Measurements from ENCODE around the gene PRR18. TPM values are rescaled to one million over a fixed set of nuclear protein-coding genes. Genes with fewer than 3 reads are reported as not detected.

Gene PRR18
- total RNA-seq, 1 donor from 2014 or later = 0.14 TPM

DNA sequence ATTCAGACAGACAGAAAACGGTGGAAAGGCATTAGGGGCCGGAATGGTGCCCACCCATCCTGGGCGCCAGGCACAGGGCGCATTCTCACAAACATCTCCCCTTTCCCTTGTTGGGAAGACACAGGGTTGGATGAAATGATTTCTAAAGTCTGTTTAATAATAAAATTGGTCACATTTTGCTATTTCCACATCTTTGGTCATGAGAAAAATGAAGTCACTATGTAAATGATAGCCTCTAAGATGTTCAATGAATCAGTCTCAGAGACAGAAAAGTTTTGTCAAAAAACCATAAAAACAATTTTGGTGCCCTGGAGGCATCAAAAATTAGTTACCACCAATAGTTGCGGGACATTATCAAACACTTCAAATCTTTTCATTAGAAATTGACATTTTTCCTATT lies 40.7 kb downstream of the PRR18 start:
- no peaks in the 10 kb centered on the region for H3K36me3 Mint-ChIP-seq (ENCODE audit: low read depth, unreplicated experiment)
- no peaks in the 10 kb centered on the region for H3K36me3 ChIP-seq (ENCODE audit: insufficient read depth, low read length)
- TF ChIP-seq EZH2 (IDR thresholded peaks at IDR 0.05; ENCODE audit: insufficient read depth, low read length) = no peak
- TF ChIP-seq, protein P1, sequence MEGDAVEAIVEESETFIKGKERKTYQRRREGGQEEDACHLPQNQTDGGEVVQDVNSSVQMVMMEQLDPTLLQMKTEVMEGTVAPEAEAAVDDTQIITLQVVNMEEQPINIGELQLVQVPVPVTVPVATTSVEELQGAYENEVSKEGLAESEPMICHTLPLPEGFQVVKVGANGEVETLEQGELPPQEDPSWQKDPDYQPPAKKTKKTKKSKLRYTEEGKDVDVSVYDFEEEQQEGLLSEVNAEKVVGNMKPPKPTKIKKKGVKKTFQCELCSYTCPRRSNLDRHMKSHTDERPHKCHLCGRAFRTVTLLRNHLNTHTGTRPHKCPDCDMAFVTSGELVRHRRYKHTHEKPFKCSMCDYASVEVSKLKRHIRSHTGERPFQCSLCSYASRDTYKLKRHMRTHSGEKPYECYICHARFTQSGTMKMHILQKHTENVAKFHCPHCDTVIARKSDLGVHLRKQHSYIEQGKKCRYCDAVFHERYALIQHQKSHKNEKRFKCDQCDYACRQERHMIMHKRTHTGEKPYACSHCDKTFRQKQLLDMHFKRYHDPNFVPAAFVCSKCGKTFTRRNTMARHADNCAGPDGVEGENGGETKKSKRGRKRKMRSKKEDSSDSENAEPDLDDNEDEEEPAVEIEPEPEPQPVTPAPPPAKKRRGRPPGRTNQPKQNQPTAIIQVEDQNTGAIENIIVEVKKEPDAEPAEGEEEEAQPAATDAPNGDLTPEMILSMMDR (IDR thresholded peaks at IDR 0.05; ENCODE audit: insufficient read depth, low read depth, low read length) = no peak
- H2AFZ ChIP-seq (ENCODE audit: low read depth, low read length) = no peak overlapping the region
- no peaks in the 10 kb centered on the region for H3K9me3 ChIP-seq (ENCODE audit: insufficient read depth, low read depth, low read length)
- H3K4me1 ChIP-seq (ENCODE audit: insufficient read depth, low read length) = no peaks in the 10 kb centered on the region
- H3K4me1 Mint-ChIP-seq (ENCODE audit: low read depth, unreplicated experiment) = no peaks in the 10 kb centered on the region
- no peaks in the 10 kb centered on the region for H4K20me1 ChIP-seq (ENCODE audit: insufficient read depth, low read length)
- no peak overlapping the region for H3K27ac ChIP-seq (ENCODE audit: low read depth, low read length)
- H3K27ac Mint-ChIP-seq (ENCODE audit: unreplicated experiment) = no peak overlapping the region
- DNase-seq (ENCODE audit: low read depth) = no peak
- no peak overlapping the region for H3K4me3 ChIP-seq (ENCODE audit: insufficient read depth, low read depth, low read length)
- H3K79me2 ChIP-seq (ENCODE audit: insufficient read depth, low read length) = no peaks in the 10 kb centered on the region
- H3K4me3 Mint-ChIP-seq (ENCODE audit: unreplicated experiment) = no peak overlapping the region
- H3K27me3 ChIP-seq (ENCODE audit: insufficient read depth, low read length) = peaks cover 19% of the 10 kb centered on the region
- no peak overlapping the region for H3K9ac ChIP-seq (ENCODE audit: low read length)
- no peaks in the 10 kb centered on the region for H3K9me3 Mint-ChIP-seq (ENCODE audit: unreplicated experiment)
- H3K27me3 Mint-ChIP-seq (ENCODE audit: low read depth, unreplicated experiment) = peaks cover 41% of the 10 kb centered on the region
- no peak for FAIRE-seq
- H3K4me2 ChIP-seq (ENCODE audit: low read length) = no peak overlapping the region

DNA sequence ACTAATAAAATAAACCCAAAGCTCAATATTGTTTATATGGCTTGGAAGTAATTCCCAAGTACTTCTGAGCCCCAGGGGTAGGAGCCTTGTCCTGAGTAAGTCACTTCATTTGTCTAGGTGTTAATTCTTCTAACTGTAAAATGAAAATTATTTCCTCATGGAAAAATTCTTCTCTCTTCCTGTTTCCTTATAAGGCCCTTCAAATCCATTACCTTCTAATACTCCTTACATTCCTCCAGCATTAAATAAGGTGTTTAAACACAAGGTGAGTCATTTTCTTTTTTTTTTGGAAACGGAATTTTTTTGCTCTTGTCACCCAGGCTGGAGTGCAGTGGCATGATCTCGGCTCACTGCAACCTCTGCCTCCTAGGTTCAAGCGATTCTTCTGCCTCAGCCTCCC lies 41.9 kb downstream of the PRR18 start:
- TF ChIP-seq, protein P1 (IDR thresholded peaks at IDR 0.05; ENCODE audit: insufficient read depth, low read depth, low read length) = no peak
- no peak for TF ChIP-seq EZH2 (IDR thresholded peaks at IDR 0.05; ENCODE audit: insufficient read depth, low read length)
- H2AFZ ChIP-seq (ENCODE audit: low read depth, low read length) = no peak overlapping the region
- no peaks in the 10 kb centered on the region for H3K4me1 ChIP-seq (ENCODE audit: insufficient read depth, low read length)
- no peaks in the 10 kb centered on the region for H3K9me3 Mint-ChIP-seq (ENCODE audit: unreplicated experiment)
- H3K4me3 Mint-ChIP-seq (ENCODE audit: unreplicated experiment) = no peak overlapping the region
- peaks cover 19% of the 10 kb centered on the region for H3K27me3 ChIP-seq (ENCODE audit: insufficient read depth, low read length)
- no peaks in the 10 kb centered on the region for H3K4me1 Mint-ChIP-seq (ENCODE audit: low read depth, unreplicated experiment)
- no peak overlapping the region for H3K27ac Mint-ChIP-seq (ENCODE audit: unreplicated experiment)
- H3K27ac ChIP-seq (ENCODE audit: low read depth, low read length) = no peak overlapping the region
- no peaks in the 10 kb centered on the region for H3K36me3 ChIP-seq (ENCODE audit: insufficient read depth, low read length)
- no peaks in the 10 kb centered on the region for H4K20me1 ChIP-seq (ENCODE audit: insufficient read depth, low read length)
- no peak for FAIRE-seq
- H3K27me3 Mint-ChIP-seq (ENCODE audit: low read depth, unreplicated experiment) = peaks cover 35% of the 10 kb centered on the region
- no peak overlapping the region for H3K9ac ChIP-seq (ENCODE audit: low read length)
- no peak overlapping the region for H3K4me3 ChIP-seq (ENCODE audit: insufficient read depth, low read depth, low read length)
- DNase-seq (ENCODE audit: low read depth) = no peak
- no peaks in the 10 kb centered on the region for H3K36me3 Mint-ChIP-seq (ENCODE audit: low read depth, unreplicated experiment)
- no peak overlapping the region for H3K4me2 ChIP-seq (ENCODE audit: low read length)
- no peaks in the 10 kb centered on the region for H3K9me3 ChIP-seq (ENCODE audit: insufficient read depth, low read depth, low read length)
- no peaks in the 10 kb centered on the region for H3K79me2 ChIP-seq (ENCODE audit: insufficient read depth, low read length)

DNA sequence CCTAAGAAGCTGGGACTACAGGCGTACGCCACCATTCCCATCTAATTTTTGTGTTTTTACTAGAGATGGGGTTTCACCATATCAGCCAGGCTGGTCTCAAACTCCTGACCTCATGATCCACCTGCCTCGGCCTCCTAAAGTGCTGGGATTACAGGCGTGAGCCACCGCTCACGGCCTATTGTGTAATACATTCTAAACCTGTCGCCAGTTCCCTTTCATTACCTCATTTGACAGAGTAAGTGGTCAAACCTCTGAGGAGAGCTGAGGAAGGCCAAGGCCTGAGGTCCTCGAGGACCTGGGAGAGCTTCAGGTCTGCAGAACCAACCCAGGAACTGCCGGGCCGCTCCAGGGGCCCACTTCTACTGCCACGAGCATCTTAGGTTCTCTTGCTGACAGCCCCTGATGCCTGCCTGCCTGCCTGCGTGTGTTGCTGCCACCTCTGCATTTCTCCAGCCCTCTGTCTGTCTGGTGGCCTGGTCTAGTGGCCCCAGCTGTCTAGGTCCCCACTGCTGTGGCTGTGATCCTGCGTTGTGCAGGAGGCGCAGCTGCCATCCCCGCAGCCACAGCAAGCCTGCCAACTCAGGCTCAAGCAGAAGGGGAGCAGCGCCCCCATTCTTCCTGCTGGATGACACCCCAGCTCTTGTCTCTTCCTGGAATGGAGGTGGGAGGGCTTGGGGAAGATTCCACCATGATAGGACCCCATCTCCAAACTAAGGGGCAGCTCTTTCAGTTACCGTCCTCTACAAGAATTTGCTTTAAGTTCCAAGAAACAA lies 45.3 kb downstream of the PRR18 start:
- Histone ChIP-seq H3K36me3 (ENCODE audit: insufficient read depth, low read length) (no peaks in the 10 kb centered on the region), H2AFZ (ENCODE audit: low read depth, low read length) (no peak overlapping the region), H3K9me3 (ENCODE audit: insufficient read depth, low read depth, low read length) (no peaks in the 10 kb centered on the region), H3K27ac (ENCODE audit: low read depth, low read length) (no peak overlapping the region), H3K9ac (ENCODE audit: low read length) (no peak overlapping the region), H4K20me1 (ENCODE audit: insufficient read depth, low read length) (no peaks in the 10 kb centered on the region), H3K79me2 (ENCODE audit: insufficient read depth, low read length) (no peaks in the 10 kb centered on the region), H3K4me3 (ENCODE audit: insufficient read depth, low read depth, low read length) (no peak overlapping the region), H3K4me2 (ENCODE audit: low read length) (no peak overlapping the region), H3K4me1 (ENCODE audit: insufficient read depth, low read length) (no peaks in the 10 kb centered on the region), H3K27me3 (ENCODE audit: insufficient read depth, low read length) (peaks cover 5% of the 10 kb centered on the region)
- Mint-ChIP-seq H3K27ac (ENCODE audit: unreplicated experiment) (no peak overlapping the region), H3K27me3 (ENCODE audit: low read depth, unreplicated experiment) (peaks cover 20% of the 10 kb centered on the region), H3K36me3 (ENCODE audit: low read depth, unreplicated experiment) (no peaks in the 10 kb centered on the region), H3K4me1 (ENCODE audit: low read depth, unreplicated experiment) (no peaks in the 10 kb centered on the region), H3K9me3 (ENCODE audit: unreplicated experiment) (no peaks in the 10 kb centered on the region), H3K4me3 (ENCODE audit: unreplicated experiment) (no peak overlapping the region)
- DNase-seq (ENCODE audit: low read depth) (no peak), FAIRE-seq (no peak)
- TF ChIP-seq EZH2 (IDR thresholded peaks at IDR 0.05; ENCODE audit: insufficient read depth, low read length) = no peak
- TF ChIP-seq, protein P1 (IDR thresholded peaks at IDR 0.05; ENCODE audit: insufficient read depth, low read depth, low read length) = no peak

All from astrocyte (in vitro differentiated cells and primary cell).